Peyer's patch (tissue), 4 donors: ENCODE measurements around the gene ZNF835. TPM values are rescaled to one million over a fixed set of nuclear protein-coding genes. Genes with fewer than 3 reads are reported as not detected.

Source experiments
- DNase-seq, 3 donors: peaks; one replicate each; pipeline ENCODE4 v3.0.0-alpha.2; 2017 to 2019
- H3K27ac ChIP-seq, 4 donors: fragments of 200-600 bp; sonication (generic); one replicate each; pipeline ENCODE4 v1.5.1; 2016 to 2019
- H3K27me3 ChIP-seq, 2 donors: fragments of 200-600 bp; sonication (generic); one replicate each; pipeline ENCODE4 v1.5.1; 2019
- H3K36me3 ChIP-seq, 3 donors: fragments of 200-600 bp; sonication (generic); one replicate each; pipeline ENCODE4 v1.5.1; 2016 to 2019
- H3K4me1 ChIP-seq, 4 donors: fragments of 200-600 bp; sonication (generic); one replicate each; pipeline ENCODE4 v1.5.1; 2016 to 2019
- H3K4me3 ChIP-seq, 4 donors: fragments of 200-600 bp; sonication (generic); 1 replicate in 3 of 4; 2 replicates in 1 of 4; pipeline ENCODE4 v1.5.1; 2016 to 2019; ENCODE audit warnings: mild to moderate bottlenecking in 1 of 4
- H3K9me3 ChIP-seq, 4 donors: fragments of 200-600 bp; sonication (generic); one replicate each; pipeline ENCODE4 v1.5.1; 2016 to 2019; ENCODE audit warnings: mild to moderate bottlenecking in 1 of 4
- CTCF ChIP-seq, 6 experiments: fragments of 450-650 bp in 4 of 6; fragments of 200-600 bp in 2 of 6; sonication (generic) in 1 of 6; IDR thresholded peaks; one replicate each; pipeline ENCODE4 v1.5.1; 2017 to 2019; ENCODE audit warnings: antibody characterized with exemption in 6 of 6, mild to moderate bottlenecking in 3 of 6, moderate library complexity in 1 of 6
- POLR2A ChIP-seq, 2 donors: fragments of 450-650 bp; IDR thresholded peaks; one replicate each; pipeline ENCODE4 v1.5.1; 2017; ENCODE audit warnings: antibody characterized with exemption in 2 of 2, mild to moderate bottlenecking in 2 of 2, moderate library complexity in 2 of 2
- total RNA-seq, 4 donors: library from RNA; depleted of rRNA; stranded (reverse); fragments of >200 nt; gene quantifications; one replicate each; pipeline ENCODE4 v1.1.0, GENCODE V29; 2016

The ZNF835 gene
- total RNA-seq, 4 donors from 2014 or later = 0.94 to 1.7 (median 1.2) TPM

GRCh38 chr19:56707821-56708220 lies 36.3 kb upstream of the ZNF835 start:
- DNase-seq = no peak
- Histone ChIP-seq H3K4me1 (no peaks in the 10 kb centered on the region), H3K27ac (no peak overlapping the region), H3K27me3 (no peaks in the 10 kb centered on the region), H3K9me3 (peaks cover 0 to 8% (median 0%) of the 10 kb centered on the region in 4 donors), H3K36me3 (no peaks in the 10 kb centered on the region), H3K4me3 (no peak overlapping the region)
- TF ChIP-seq CTCF (IDR thresholded peaks at IDR 0.05) (no peak), POLR2A (IDR thresholded peaks at IDR 0.05) (no peak)

GRCh38 chr19:56705939-56706338 lies 34.4 kb upstream of the ZNF835 start:
- TF ChIP-seq POLR2A (IDR thresholded peaks at IDR 0.05) (no peak), CTCF (IDR thresholded peaks at IDR 0.05) (no peak)
- H3K27me3 ChIP-seq = no peaks in the 10 kb centered on the region
- H3K36me3 ChIP-seq = no peaks in the 10 kb centered on the region
- DNase-seq = no peak
- H3K27ac ChIP-seq = no peak overlapping the region
- no peaks in the 10 kb centered on the region for H3K4me1 ChIP-seq
- peaks cover 0 to 4% (median 0%) of the 10 kb centered on the region in 4 donors for H3K9me3 ChIP-seq
- no peak overlapping the region for H3K4me3 ChIP-seq

- no peak for DNase-seq
- Histone ChIP-seq H3K27ac (no peak overlapping the region), H3K27me3 (no peaks in the 10 kb centered on the region), H3K4me3 (no peak overlapping the region), H3K4me1 (no peaks in the 10 kb centered on the region), H3K36me3 (no peaks in the 10 kb centered on the region), H3K9me3 (peaks cover 0 to 5% (median 0%) of the 10 kb centered on the region in 4 donors)
- no peak for TF ChIP-seq CTCF (IDR thresholded peaks at IDR 0.05)
- no peak for TF ChIP-seq POLR2A (IDR thresholded peaks at IDR 0.05)
Observed at GRCh38 chr19:56701895-56702294, 30.3 kb upstream of the ZNF835 start.

- H3K27me3 ChIP-seq = no peaks in the 10 kb centered on the region
- no peak overlapping the region for H3K4me3 ChIP-seq
- TF ChIP-seq CTCF (IDR thresholded peaks at IDR 0.05) = no peak
- no peak for TF ChIP-seq POLR2A (IDR thresholded peaks at IDR 0.05)
- no peaks in the 10 kb centered on the region for H3K36me3 ChIP-seq
- H3K4me1 ChIP-seq = no peaks in the 10 kb centered on the region
- H3K9me3 ChIP-seq = peaks cover 0 to 5% (median 0%) of the 10 kb centered on the region in 4 donors
- H3K27ac ChIP-seq = no peak overlapping the region
- DNase-seq = no peak
Observed at GRCh38 chr19:56699552-56699951, 28.0 kb upstream of the ZNF835 start.

GRCh38 chr19:56692206-56692895 lies 20.8 kb upstream of the ZNF835 start:
- DNase-seq = no peak
- TF ChIP-seq POLR2A (IDR thresholded peaks at IDR 0.05) (no peak), CTCF (IDR thresholded peaks at IDR 0.05) (no peak)
- no peaks in the 10 kb centered on the region for H3K9me3 ChIP-seq
- H3K4me3 ChIP-seq = no peak overlapping the region
- H3K36me3 ChIP-seq = no peaks in the 10 kb centered on the region
- no peaks in the 10 kb centered on the region for H3K27me3 ChIP-seq
- no peaks in the 10 kb centered on the region for H3K4me1 ChIP-seq
- H3K27ac ChIP-seq = no peak overlapping the region
